GM19035 (cell line): ENCODE results near the gene PLEKHM1.
A peak's percentile ranks its signal among the peaks of the same experiment; 100 is the strongest.

Experiments used
- ATAC-seq: cut with Tn5 transposase; IDR thresholded peaks from one replicate; pipeline ENCODE4 v1.9.1; 2021; ENCODE audit not compliant: unreplicated experiment

The PLEKHM1 gene

GRCh38 chr17:45428931-45429338, 61.6 kb downstream of the PLEKHM1 start:
- no peak for ATAC-seq

DNA sequence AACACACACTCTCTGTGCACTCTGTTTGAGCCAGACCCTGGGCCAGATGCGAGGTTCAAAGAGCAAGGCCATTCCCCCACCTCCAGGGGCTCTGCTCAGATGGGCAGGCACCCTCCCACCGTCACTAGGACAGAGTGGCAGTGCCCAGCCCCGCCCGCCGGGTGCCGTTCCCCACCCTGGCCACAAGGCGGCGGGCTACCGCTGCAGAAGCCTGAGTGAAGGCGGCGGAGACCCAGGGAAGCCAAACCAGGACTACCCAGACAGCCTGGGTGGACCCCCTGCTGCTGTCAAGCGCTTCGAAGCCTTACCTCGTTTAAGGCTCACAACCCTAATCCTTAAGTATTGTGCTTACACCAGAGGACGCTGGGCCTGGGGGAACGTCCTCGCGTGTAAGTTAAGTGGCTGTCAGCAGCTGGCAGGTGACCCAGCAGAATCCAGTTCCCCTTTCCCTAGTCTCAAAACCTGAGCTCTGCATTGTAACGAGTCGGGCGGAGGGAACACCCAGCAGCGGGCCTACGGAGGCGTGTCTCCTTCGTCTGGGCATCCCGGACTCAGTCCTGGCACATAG, 62.4 kb downstream of the PLEKHM1 start:
- ATAC-seq, result peak; percentile 57

DNA sequence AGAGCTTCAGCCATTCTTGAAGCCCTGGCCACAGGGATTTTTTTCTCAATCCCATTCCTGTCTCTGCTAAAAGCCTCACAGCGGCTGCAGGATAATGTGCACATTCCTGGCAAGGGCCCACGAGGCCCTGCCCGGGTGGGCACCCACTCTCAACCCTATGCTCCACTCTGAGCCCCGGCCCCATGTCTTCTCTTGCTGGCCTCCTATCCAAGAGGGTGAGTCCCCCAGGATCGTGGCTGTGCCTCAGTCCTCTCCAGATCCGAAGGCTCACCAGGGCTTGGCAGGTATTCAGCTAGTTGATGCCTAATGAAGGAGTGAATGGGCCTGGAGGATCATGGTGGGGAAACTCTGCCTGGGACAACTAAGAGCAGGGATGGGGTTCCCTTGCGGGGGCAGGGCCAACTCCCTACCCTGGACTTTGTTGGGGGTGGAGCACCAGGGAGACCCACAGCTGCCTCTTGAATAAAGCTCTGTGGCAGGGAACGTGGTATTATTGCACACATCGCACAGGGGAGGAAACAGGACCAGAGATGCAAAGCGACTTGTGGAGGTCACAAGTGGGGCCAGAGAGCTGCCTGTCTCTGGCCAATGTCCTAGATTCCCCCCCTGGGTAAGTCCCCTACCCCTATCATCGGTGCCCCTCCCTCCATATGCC, 63.2 kb downstream of the PLEKHM1 start:
- ATAC-seq, result no peak

DNA sequence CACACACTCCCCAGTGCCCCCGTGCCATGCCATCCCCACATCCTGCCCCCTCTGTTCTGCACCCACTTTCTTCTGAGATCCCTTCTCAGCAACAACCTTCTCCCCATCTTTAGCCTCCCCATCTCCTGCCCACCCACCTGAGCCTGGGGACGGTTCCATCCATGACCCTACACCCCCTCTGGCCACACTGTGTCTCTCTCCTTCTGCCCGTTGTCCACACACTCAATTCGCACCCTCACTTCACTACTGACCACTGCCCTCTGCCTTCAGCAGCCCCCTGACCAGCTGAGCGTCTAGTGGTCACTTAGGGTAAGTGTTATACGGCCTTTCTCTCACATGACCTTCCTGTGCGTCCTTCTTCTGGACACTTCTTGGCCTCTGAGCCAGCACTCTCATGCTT, 64.0 kb downstream of the PLEKHM1 start:
- ATAC-seq, result no peak

- ATAC-seq, result no peak
Observed at GRCh38 chr17:45425984-45426413, 64.5 kb downstream of the PLEKHM1 start.

DNA sequence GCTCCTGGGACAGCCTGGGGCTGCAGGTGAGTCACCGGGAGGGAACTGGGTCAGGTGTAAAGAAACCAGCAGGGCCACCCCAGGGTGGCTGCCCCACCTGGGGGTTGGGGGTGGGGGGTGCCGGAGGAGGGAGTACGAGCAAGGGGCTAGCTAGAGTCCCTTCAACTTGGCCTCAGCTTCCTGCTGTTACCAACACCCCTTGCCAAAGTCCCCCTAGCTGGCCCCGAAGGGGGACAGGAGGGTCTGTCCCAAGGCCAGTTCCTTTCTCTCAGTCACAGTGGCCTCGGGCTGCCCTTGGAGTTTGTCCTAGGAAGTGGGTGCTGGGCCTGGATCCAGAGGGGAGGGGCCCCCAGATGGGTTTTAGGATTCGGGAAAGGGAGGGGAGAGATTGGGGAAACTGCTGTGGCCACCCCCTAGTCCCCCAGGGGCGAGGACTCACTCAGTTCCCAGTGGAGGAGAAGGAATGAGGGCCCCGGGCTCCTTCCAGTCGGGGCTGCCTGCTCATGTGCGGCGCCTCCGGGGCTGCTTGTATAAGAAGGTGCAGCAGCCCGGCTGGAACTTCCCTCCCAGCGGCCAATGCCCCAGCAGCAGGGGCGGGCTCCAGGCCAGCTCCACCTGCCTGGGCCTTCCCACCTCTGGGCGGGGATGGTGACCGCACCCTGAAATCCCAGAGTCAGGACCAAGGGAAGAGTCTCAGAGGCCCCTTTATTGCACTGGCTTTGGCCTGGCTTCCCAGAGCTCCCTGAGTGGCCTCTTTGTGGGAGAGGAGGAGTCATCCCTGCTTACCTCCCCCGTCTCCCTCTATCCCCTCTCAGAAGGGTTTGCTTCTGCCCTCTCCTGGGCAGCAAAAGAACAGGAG, 65.2 kb downstream of the PLEKHM1 start:
- no peak for ATAC-seq

GRCh38 chr17:45424769-45425124, 65.8 kb downstream of the PLEKHM1 start:
- no peak for ATAC-seq

DNA sequence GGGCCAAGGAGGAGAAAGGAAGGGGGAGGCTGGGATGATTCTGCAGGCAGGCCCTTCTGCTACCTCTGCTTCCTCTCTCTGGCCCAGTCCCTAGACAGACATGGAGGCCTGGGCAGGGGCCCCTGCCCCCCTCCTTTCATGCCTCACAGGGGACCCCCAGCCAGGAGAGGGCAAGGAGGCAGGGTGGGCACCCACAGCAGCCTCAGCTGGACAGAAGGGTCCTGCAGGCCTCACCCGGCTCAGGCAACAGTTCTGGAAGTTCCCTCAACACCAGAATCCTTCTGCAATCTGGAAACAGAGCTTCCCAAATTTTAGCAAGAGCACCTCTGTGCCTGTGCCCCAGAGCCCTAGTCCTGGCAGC, 66.6 kb downstream of the PLEKHM1 start:
- no peak for ATAC-seq

GRCh38 chr17:45423304-45423974, 67.1 kb downstream of the PLEKHM1 start:
- ATAC-seq, result no peak

GRCh38 chr17:45414990-45415881, 75.3 kb downstream of the PLEKHM1 start:
- no peak for ATAC-seq

- ATAC-seq, result no peak
Observed at GRCh38 chr17:45413498-45413923, 77.0 kb downstream of the PLEKHM1 start.

DNA sequence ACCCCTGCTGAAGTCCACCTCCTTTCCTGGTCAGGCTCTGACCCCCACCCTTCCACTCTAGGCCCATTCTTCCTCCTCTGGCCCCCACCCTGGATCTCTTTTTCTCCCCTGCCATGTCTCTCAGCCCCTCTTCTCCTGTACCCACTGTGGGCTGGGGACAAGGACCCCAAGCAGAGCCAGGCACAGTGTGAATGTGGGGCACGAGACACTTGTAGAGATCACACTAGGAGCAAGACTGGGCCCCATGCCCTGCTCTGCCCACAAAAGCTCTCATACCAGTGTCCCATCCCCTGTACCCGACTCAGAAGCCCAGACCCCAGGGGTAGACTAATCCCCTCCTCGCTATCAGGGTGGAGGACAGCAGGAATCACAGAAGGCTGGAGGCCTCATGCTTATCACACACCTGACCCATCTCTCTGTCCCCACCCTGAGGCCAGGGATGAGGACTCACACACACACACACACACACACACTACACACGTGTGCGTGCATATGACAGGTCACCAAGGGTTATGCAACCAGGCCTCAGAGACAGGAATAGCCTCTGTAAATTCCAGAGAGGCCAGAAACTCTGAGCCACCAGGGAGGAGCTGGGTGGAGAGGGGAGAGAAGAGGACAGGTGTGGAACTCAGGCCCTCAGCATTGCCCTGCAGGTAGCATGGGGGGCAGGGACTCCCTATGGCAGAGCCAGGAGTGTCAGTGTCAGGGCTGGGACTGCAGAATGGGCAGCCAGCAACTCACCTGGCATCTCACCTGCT, 79.0 kb downstream of the PLEKHM1 start:
- no peak for ATAC-seq

- ATAC-seq, result no peak
Observed at GRCh38 chr17:45410144-45411091, 80.1 kb downstream of the PLEKHM1 start.

DNA sequence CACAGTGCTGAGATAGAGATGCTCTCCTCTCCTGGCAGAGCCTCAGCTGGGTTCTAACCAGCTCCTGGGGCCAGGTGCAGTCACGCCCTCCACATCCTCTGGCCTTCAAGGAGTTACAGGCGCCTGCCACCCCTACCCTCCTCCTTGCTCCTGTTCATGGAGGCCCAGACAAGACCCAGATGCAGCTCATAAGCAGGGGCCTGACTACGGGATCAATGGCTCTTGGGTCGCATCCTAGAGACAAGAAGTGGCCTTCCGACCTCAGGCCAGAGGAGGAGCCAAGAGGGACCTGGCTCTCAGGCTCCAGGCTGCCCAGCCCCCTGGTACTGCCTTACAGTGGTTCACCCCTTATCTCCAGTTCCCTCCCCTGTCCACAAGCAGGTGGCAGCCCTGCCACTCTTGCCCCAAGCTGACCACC, 80.9 kb downstream of the PLEKHM1 start:
- no peak for ATAC-seq

GRCh38 chr17:45408611-45409421, 81.7 kb downstream of the PLEKHM1 start:
- no peak for ATAC-seq

- ATAC-seq, result no peak
Observed at GRCh38 chr17:45406107-45406506, 84.4 kb downstream of the PLEKHM1 start.

DNA sequence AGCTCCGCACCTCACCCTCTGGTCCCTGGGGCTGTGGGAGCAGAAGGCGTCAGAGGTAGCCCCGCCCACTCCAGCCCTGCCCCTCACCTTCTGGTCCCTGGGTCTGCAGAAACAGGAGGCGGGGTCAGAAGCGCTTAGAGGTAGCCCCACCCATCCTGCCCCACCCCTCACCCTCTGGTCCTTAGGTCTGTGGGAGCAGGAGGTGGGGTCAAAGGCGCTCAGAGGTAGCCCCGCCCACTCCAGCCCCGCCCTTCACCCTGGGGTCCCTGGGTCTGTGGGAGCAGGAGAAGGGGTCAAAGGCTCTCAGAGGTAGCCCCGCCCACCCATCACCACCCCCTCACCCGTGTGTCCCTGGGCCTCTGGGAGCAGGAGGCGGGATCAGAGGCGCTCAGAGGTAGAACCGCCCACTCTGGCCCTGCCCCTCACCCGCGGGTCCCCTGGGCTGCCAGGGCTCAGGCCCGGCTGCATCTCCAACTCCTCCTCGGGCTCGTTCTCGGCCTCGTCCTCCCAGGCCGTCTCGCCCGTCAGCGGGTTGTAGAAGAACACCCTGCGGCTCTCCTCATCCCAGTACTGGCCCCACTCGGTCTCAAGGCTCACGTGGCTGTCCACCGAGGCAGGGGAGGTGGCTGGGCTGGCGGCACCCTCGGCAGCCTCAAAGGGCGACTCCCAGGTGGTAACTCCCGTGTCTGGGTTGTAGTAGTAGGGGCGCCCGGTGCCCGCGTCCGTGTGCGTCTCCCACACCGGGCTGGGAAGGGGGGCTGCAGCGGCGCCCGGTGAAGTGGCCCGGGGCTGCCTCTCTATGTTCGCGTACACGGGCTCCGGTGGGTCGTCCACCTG, 85.1 kb downstream of the PLEKHM1 start:
- ATAC-seq, result no peak
